Breast epithelium (tissue), 3 donors: ENCODE results near the gene PC.

ENCODE experiments used
- CTCF ChIP-seq, 3 donors: fragments of 450-650 bp; IDR thresholded peaks; one replicate each; pipeline ENCODE4 v1.5.1; 2016 to 2017; ENCODE audit warnings: antibody characterized with exemption in 3 of 3, mild to moderate bottlenecking in 3 of 3, moderate library complexity in 3 of 3
- POLR2A ChIP-seq: fragments of 450-650 bp; IDR thresholded peaks from one replicate; pipeline ENCODE4 v1.6.1; 2016; ENCODE audit warnings: antibody characterized with exemption, mild to moderate bottlenecking, moderate library complexity
- POLR2AphosphoS5 ChIP-seq, 3 donors: sonication (generic); formaldehyde crosslinking; IDR thresholded peaks; one replicate each; pipeline ENCODE4 v1.6.1; 2017; ENCODE audit warnings: antibody characterized with exemption in 3 of 3

- TF ChIP-seq CTCF (IDR thresholded peaks at IDR 0.05) = no peak
- no peak for TF ChIP-seq POLR2A
- TF ChIP-seq POLR2AphosphoS5 (IDR thresholded peaks at IDR 0.05) = no peak
Observed at GRCh38 chr11:66852466-66853241, 105.5 kb downstream of the PC start.
